Panc1 (cell line): Measurements from ENCODE around the gene CPNE4. TPM values are rescaled to one million over a fixed set of nuclear protein-coding genes. Genes with fewer than 3 reads are reported as not detected.

ENCODE experiments used
- ATAC-seq: fragments of 200-7000 bp; cut with Tn5 transposase; 2 replicates; pipeline ENCODE4 v1.9.1; 2020; ENCODE audit warnings: mild to moderate bottlenecking, moderate library complexity
- BruUV-seq: library from RNA; stranded (reverse); fragments of 400-500 nt; replicated peaks from 2 replicates; lab custom pipeline; 2021; lab: Mats Ljungman, UMichigan
- CTCF ChIA-PET: fragments of 300-600 bp; sonication (Branson Sonifier 250); formaldehyde crosslinking; loops from one replicate; lab custom pipeline; 2022; ENCODE audit warnings: antibody characterized with exemption; lab: Charles Lee
- POLR2A ChIA-PET: fragments of 300-600 bp; sonication (Branson Sonifier 250); formaldehyde crosslinking; loops from one replicate; lab custom pipeline; 2022; ENCODE audit warnings: antibody characterized with exemption; lab: Charles Lee
- DNase-seq: peaks from one replicate; pipeline ENCODE4 v3.0.0-alpha.2; 2010; ENCODE audit warnings: low read depth, low spot score
- H3K27ac ChIP-seq: 2 replicates; pipeline ENCODE4 v1.5.1; 2011; ENCODE audit warnings: mild to moderate bottlenecking, low read length, inconsistent platforms
- H3K27me3 ChIP-seq: fragments of 200-500 bp; sonication (Bioruptor generic); 2 replicates; pipeline ENCODE4 v1.6.0; 2014; ENCODE audit warnings: low read length, inconsistent platforms; ENCODE audit not compliant: control insufficient read depth, insufficient read depth
- H3K36me3 ChIP-seq: fragments of 200-500 bp; sonication (Bioruptor generic); 2 replicates; pipeline ENCODE4 v1.5.1; 2014; ENCODE audit warnings: inconsistent platforms, mild to moderate bottlenecking, low read length, moderate library complexity; ENCODE audit not compliant: control insufficient read depth, insufficient read depth
- H3K4me1 ChIP-seq: 2 replicates; pipeline ENCODE4 v1.5.1; 2011; ENCODE audit warnings: inconsistent platforms, mild to moderate bottlenecking, low read length, moderate library complexity; ENCODE audit not compliant: control insufficient read depth, insufficient read depth
- H3K4me3 ChIP-seq, 2 experiments: 2 replicates each; pipeline ENCODE4 v1.5.1; 2011 to 2012; ENCODE audit warnings: low read depth in 2 of 2, low read length in 2 of 2, mild to moderate bottlenecking in 2 of 2, inconsistent platforms in 1 of 2, moderate library complexity in 1 of 2
- H3K9me3 ChIP-seq: fragments of 200-500 bp; sonication (Bioruptor generic); 2 replicates; pipeline ENCODE4 v1.5.1; 2014; ENCODE audit warnings: low read depth, mild to moderate bottlenecking, inconsistent platforms, low read length, moderate library complexity; ENCODE audit not compliant: control insufficient read depth, insufficient read depth
- POLR2AphosphoS5 ChIP-seq: IDR thresholded peaks from 2 replicates; pipeline ENCODE4 v1.6.1; 2012; ENCODE audit warnings: mild to moderate bottlenecking, low read depth, low read length, moderate library complexity
- REST ChIP-seq, 2 experiments: IDR thresholded peaks; 2 replicates each; pipeline ENCODE4 v1.6.1; 2011 to 2012; ENCODE audit warnings: low read depth in 2 of 2, control low read depth in 1 of 2, low read length in 1 of 2, mild to moderate bottlenecking in 1 of 2, moderate library complexity in 1 of 2; ENCODE audit not compliant: insufficient read depth in 1 of 2
- SIN3A ChIP-seq: IDR thresholded peaks from 2 replicates; pipeline ENCODE4 v1.6.1; 2012; ENCODE audit warnings: low read depth, mild to moderate bottlenecking, low read length, moderate library complexity, borderline replicate concordance; ENCODE audit not compliant: insufficient read depth
- TCF7L2 ChIP-seq: IDR thresholded peaks from 2 replicates; pipeline ENCODE4 v1.6.1; 2011; ENCODE audit warnings: mild to moderate bottlenecking, low read depth, low read length, inconsistent platforms
- in situ Hi-C: cut with HindIII; loops from 2 replicates; pipeline ENCODE4 v1.10.0; 2016; ENCODE audit warnings: low sequenced_read_pairs, low pct_unique_long_range_greater_than_20kb
- intact Hi-C: fragments of 100-400 bp; cut with micrococcal nuclease; formaldehyde crosslinking; loops from one replicate; pipeline ENCODE4 v1.10.0; 2022; ENCODE audit not compliant: unreplicated experiment
- total RNA-seq: library from RNA; stranded (reverse); gene quantifications from one replicate; pipeline ENCODE4 v1.2.1, GENCODE V29; 2021; ENCODE audit not compliant: unreplicated experiment
- TF ChIP-seq, protein P1 (sequence below): fragments of 450-650 bp; IDR thresholded peaks from 2 replicates; pipeline ENCODE4 v1.5.1; 2017; ENCODE audit warnings: mild to moderate bottlenecking

Gene CPNE4
- total RNA-seq, 1 experiment from 2014 or later: not detected

- no peaks in the 10 kb centered on the region for H3K9me3 ChIP-seq
- H3K4me1 ChIP-seq: no peaks in the 10 kb centered on the region
- no peak overlapping the region for H3K4me3 ChIP-seq
- in situ Hi-C loops (no loop called here), intact Hi-C loops (no loop called here)
- H3K36me3 ChIP-seq: no peaks in the 10 kb centered on the region
- TF ChIP-seq POLR2AphosphoS5 (no peak), SIN3A (no peak), REST (IDR thresholded peaks at IDR 0.05; ENCODE audit: insufficient read depth in 1 of 2, low read depth in 2 of 2, low read length in 1 of 2) (no peak), TCF7L2 (no peak)
- TF ChIP-seq, protein P1, sequence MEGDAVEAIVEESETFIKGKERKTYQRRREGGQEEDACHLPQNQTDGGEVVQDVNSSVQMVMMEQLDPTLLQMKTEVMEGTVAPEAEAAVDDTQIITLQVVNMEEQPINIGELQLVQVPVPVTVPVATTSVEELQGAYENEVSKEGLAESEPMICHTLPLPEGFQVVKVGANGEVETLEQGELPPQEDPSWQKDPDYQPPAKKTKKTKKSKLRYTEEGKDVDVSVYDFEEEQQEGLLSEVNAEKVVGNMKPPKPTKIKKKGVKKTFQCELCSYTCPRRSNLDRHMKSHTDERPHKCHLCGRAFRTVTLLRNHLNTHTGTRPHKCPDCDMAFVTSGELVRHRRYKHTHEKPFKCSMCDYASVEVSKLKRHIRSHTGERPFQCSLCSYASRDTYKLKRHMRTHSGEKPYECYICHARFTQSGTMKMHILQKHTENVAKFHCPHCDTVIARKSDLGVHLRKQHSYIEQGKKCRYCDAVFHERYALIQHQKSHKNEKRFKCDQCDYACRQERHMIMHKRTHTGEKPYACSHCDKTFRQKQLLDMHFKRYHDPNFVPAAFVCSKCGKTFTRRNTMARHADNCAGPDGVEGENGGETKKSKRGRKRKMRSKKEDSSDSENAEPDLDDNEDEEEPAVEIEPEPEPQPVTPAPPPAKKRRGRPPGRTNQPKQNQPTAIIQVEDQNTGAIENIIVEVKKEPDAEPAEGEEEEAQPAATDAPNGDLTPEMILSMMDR: no peak
- ChIA-PET POLR2A (no interaction called here), CTCF (no interaction called here)
- H3K27me3 ChIP-seq: no peaks in the 10 kb centered on the region
- BruUV-seq: no TSS peak
- no peak for DNase-seq
- H3K27ac ChIP-seq: no peak overlapping the region
- ATAC-seq: no peak
Measured at GRCh38 chr3:131775650-131776049, 259.2 kb downstream of the CPNE4 start.

GRCh38 chr3:131772269-131773026, 262.4 kb downstream of the CPNE4 start:
- Histone ChIP-seq H3K9me3 (no peaks in the 10 kb centered on the region), H3K36me3 (no peaks in the 10 kb centered on the region), H3K4me1 (no peaks in the 10 kb centered on the region), H3K27ac (no peak overlapping the region), H3K4me3 (no peak overlapping the region), H3K27me3 (0 out of 2 replicates have a peak, but pooled peaks cover 2% of the 10 kb centered on the region)
- ATAC-seq: no peak
- BruUV-seq: no TSS peak
- intact Hi-C loops: no loop called here
- ChIA-PET POLR2A (no interaction called here), CTCF (no interaction called here)
- TF ChIP-seq SIN3A (no peak), POLR2AphosphoS5 (no peak), REST (IDR thresholded peaks at IDR 0.05; ENCODE audit: insufficient read depth in 1 of 2, low read depth in 2 of 2, low read length in 1 of 2) (no peak), TCF7L2 (no peak)
- no peak for DNase-seq
- in situ Hi-C loops: no loop called here
